Thymus (tissue), 11 donors: ENCODE data around the gene KCNK3. TPM values are rescaled to one million over a fixed set of nuclear protein-coding genes. Genes with fewer than 3 reads are reported as not detected.

Experiments
- DNase-seq, 9 donors: peaks; one replicate each; pipeline ENCODE4 v3.0.0-alpha.2; 2013; ENCODE audit warnings: low spot score in 9 of 9, low read depth in 6 of 9, missing footprints in 1 of 9
- H3K27ac ChIP-seq, 2 donors: one replicate each; pipeline ENCODE4 v1.5.1; 2013; ENCODE audit warnings: control low read depth in 1 of 2, low read depth in 1 of 2, low read length in 1 of 2, mild to moderate bottlenecking in 1 of 2, moderate library complexity in 1 of 2
- H3K27me3 ChIP-seq, 2 donors: one replicate each; pipeline ENCODE4 v1.5.1; 2013; ENCODE audit warnings: low read length in 1 of 2; ENCODE audit not compliant: control insufficient read depth in 2 of 2, insufficient read depth in 1 of 2
- H3K36me3 ChIP-seq, 2 donors: one replicate each; pipeline ENCODE4 v1.5.1; 2013; ENCODE audit warnings: low read length in 1 of 2, mild to moderate bottlenecking in 1 of 2, moderate library complexity in 1 of 2; ENCODE audit not compliant: control insufficient read depth in 2 of 2, insufficient read depth in 2 of 2
- H3K4me1 ChIP-seq, 2 donors: one replicate each; pipeline ENCODE4 v1.5.1; 2013; ENCODE audit warnings: low read length in 2 of 2; ENCODE audit not compliant: control insufficient read depth in 2 of 2, insufficient read depth in 2 of 2
- H3K4me3 ChIP-seq, 2 donors: one replicate each; pipeline ENCODE4 v1.5.1; 2013; ENCODE audit warnings: low read length in 2 of 2, control low read depth in 1 of 2, mild to moderate bottlenecking in 1 of 2
- H3K9me3 ChIP-seq, 2 donors: one replicate each; pipeline ENCODE4 v1.5.1; 2013; ENCODE audit warnings: low read length in 1 of 2, mild to moderate bottlenecking in 1 of 2; ENCODE audit not compliant: control insufficient read depth in 2 of 2, insufficient read depth in 1 of 2
- WGBS: extraction: QIAGEN DNeasy Blood & Tissue Kit; methylation state at CpG from one replicate; pipeline ENCODE4 v1.1.7; 2013; 5-methylcytosine and 5-hydroxymethylcytosine counted together
- polyA plus RNA-seq: library from polyadenylated mRNA; stranded (reverse); fragments of 200-250 nt; gene quantifications from one replicate; pipeline ENCODE4 v1.2.3, GENCODE V29; 2013
- total RNA-seq: library from RNA; stranded (reverse); fragments of 120-200 nt; gene quantifications from one replicate; pipeline ENCODE4 v1.2.4, GENCODE V29; 2013
- donor health status: healthy.

KCNK3 gene
- total and polyA plus RNA-seq, 2 donors, result 0.05 to 0.71 TPM

- WGBS, result 67% methylated on average over 7 of the region's 7 CpGs
- no peak for DNase-seq
- peaks cover 7 to 8% of the 10 kb centered on the region in 2 donors for H3K4me1 ChIP-seq
- peaks cover 42 to 91% of the 10 kb centered on the region in 2 donors for H3K27me3 ChIP-seq
- H3K9me3 ChIP-seq, result peaks cover 1 to 4% of the 10 kb centered on the region in 2 donors
- no peak overlapping the region for H3K4me3 ChIP-seq
- H3K36me3 ChIP-seq, result no peaks in the 10 kb centered on the region
- H3K27ac ChIP-seq, result no peak overlapping the region
Measured at GRCh38 chr2:26694001-26694400, 1.5 kb downstream of the KCNK3 start.

DNA sequence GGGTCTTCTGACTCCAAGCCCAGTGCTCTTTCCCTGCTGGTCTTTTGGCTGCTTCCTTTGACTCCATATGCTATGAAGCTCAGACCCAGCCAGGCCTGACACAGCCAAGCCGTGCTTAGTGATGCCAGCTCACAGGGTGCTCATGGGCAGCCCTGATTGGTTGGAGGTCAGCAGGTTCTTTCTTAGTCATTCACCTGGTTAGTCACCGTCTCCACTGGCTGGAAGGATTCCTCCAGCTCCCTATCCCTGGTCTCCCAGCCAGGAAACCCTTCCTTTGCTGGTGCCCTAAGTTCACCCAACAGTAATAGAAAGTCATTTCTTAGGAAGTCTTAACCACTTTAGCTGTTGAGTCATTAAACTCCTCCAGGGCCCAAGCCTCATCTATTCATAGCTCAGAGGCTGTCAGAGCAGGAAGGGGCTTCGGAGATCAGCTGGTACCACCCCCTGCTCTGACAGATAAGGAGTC lies 3.9 kb downstream of the KCNK3 start:
- H3K4me3 ChIP-seq, result no peak overlapping the region
- H3K36me3 ChIP-seq, result no peaks in the 10 kb centered on the region
- H3K4me1 ChIP-seq, result peaks cover 7 to 8% of the 10 kb centered on the region in 2 donors
- WGBS, result 46% methylated on average over 3 of the region's 3 CpGs
- DNase-seq, result no peak
- H3K27ac ChIP-seq, result no peak overlapping the region
- H3K9me3 ChIP-seq, result peaks cover 1 to 4% of the 10 kb centered on the region in 2 donors
- H3K27me3 ChIP-seq, result peaks cover 44 to 86% of the 10 kb centered on the region in 2 donors

DNA sequence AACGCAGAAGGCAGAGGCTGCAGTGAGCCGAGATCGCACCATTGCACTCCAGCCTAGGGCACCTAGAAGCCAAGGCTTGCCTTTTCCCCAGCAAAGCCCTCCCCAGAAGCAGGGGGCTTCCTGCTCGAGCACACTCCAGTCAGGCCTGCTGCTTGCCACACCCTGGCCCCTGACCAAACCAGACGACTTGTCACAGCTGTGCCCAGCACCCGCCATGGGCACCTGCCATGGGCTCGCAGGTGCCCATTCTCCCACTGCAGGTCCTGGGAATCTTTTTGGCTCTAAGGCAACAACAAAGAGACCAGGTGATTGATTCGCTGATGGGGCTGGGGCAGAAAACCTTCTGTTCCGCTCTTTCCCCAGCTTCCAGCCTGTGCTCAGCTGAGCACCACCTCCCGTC lies 4.9 kb downstream of the KCNK3 start:
- DNase-seq, result no peak
- H3K27ac ChIP-seq, result no peak overlapping the region
- H3K36me3 ChIP-seq, result no peaks in the 10 kb centered on the region
- H3K4me1 ChIP-seq, result peaks cover 5 to 7% of the 10 kb centered on the region in 2 donors
- no peak overlapping the region for H3K4me3 ChIP-seq
- H3K27me3 ChIP-seq, result peaks cover 36 to 76% of the 10 kb centered on the region in 2 donors
- peaks cover 0 to 4% of the 10 kb centered on the region in 2 donors for H3K9me3 ChIP-seq
- 88% methylated on average over 10 of the region's 10 CpGs for WGBS

GRCh38 chr2:26699295-26699694 lies 6.8 kb downstream of the KCNK3 start:
- peaks cover 17 to 68% of the 10 kb centered on the region in 2 donors for H3K27me3 ChIP-seq
- 79% methylated on average over 6 of the region's 6 CpGs for WGBS
- no peaks in the 10 kb centered on the region for H3K9me3 ChIP-seq
- H3K4me3 ChIP-seq, result no peak overlapping the region
- H3K36me3 ChIP-seq, result no peaks in the 10 kb centered on the region
- no peak for DNase-seq
- no peak overlapping the region for H3K27ac ChIP-seq
- H3K4me1 ChIP-seq, result no peaks in the 10 kb centered on the region

GRCh38 chr2:26700078-26700477 lies 7.6 kb downstream of the KCNK3 start:
- no peaks in the 10 kb centered on the region for H3K4me1 ChIP-seq
- no peaks in the 10 kb centered on the region for H3K9me3 ChIP-seq
- no peaks in the 10 kb centered on the region for H3K36me3 ChIP-seq
- DNase-seq, result no peak
- H3K27ac ChIP-seq, result no peak overlapping the region
- WGBS, result 93% methylated on average over 4 of the region's 4 CpGs
- H3K4me3 ChIP-seq, result no peak overlapping the region
- peaks cover 10 to 64% of the 10 kb centered on the region in 2 donors for H3K27me3 ChIP-seq

- no peaks in the 10 kb centered on the region for H3K9me3 ChIP-seq
- peaks cover 6 to 59% of the 10 kb centered on the region in 2 donors for H3K27me3 ChIP-seq
- no peak overlapping the region for H3K27ac ChIP-seq
- H3K4me3 ChIP-seq, result no peak overlapping the region
- 96% methylated on average over 5 of the region's 5 CpGs for WGBS
- H3K4me1 ChIP-seq, result no peaks in the 10 kb centered on the region
- no peaks in the 10 kb centered on the region for H3K36me3 ChIP-seq
- DNase-seq, result no peak
Measured at GRCh38 chr2:26701596-26701995, 9.1 kb downstream of the KCNK3 start.

DNA sequence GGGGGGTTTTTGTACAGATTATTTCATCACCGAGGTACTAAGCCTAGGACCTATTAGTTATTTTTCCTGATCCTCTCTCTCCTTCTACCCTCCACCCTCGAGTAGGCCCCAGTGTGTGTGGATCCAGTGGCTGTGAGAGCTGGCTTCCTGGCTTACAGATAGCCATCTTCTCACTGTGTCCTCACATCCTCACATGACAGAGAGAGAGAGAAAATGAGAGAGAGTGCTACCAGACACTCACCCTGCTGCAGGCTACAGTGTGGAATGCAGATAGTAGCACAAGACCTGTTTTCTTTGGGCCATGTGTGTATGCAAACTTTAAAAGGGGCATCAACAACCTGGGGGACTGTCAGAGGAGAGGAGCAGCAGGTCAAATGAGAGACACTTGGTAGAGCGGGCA lies 9.5 kb downstream of the KCNK3 start:
- Histone ChIP-seq H3K4me1 (no peaks in the 10 kb centered on the region), H3K27ac (no peak overlapping the region), H3K9me3 (no peaks in the 10 kb centered on the region), H3K4me3 (no peak overlapping the region), H3K27me3 (peaks cover 6 to 59% of the 10 kb centered on the region in 2 donors), H3K36me3 (no peaks in the 10 kb centered on the region)
- 75% methylated on average over 3 of the region's 3 CpGs for WGBS
- no peak for DNase-seq

GRCh38 chr2:26704441-26704977 lies 12.0 kb downstream of the KCNK3 start:
- Histone ChIP-seq H3K4me3 (no peak overlapping the region), H3K4me1 (no peaks in the 10 kb centered on the region), H3K36me3 (no peaks in the 10 kb centered on the region), H3K27me3 (peaks cover 2 to 51% of the 10 kb centered on the region in 2 donors), H3K27ac (no peak overlapping the region), H3K9me3 (no peaks in the 10 kb centered on the region)
- no peak for DNase-seq
- 84% methylated on average over 7 of the region's 7 CpGs for WGBS

DNA sequence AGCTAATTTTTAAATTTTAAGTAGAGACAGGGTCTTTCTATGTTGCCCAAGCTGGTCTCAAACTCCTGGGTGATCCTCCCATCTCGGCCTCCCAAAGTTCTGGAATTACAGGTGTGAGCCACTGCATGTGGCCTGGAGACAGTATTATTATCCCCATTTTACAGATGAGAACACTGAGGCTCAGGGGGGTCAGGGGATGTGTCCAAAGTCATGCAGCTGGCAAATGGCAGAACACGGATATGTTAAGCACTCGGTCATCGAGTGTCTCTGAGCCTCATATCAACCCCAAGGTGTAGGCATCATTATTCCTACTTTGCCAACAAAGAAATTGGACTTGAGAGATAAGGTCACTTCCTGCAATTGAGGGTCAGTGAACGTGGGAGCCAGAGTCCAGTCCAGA lies 12.6 kb downstream of the KCNK3 start:
- Histone ChIP-seq H3K27ac (no peak overlapping the region), H3K4me1 (no peaks in the 10 kb centered on the region)
- 82% methylated on average over 5 of the region's 5 CpGs for WGBS

More for the DNA sequence above, 12.6 kb downstream of the KCNK3 start:
- Histone ChIP-seq H3K9me3 (no peaks in the 10 kb centered on the region), H3K27me3 (peaks cover 2 to 49% of the 10 kb centered on the region in 2 donors), H3K36me3 (no peaks in the 10 kb centered on the region), H3K4me3 (no peak overlapping the region)
- DNase-seq, result no peak
